Calu3 (cell line): ENCODE results near the gene CBFA2T3. TPM values are rescaled to one million over a fixed set of nuclear protein-coding genes. Genes with fewer than 3 reads are reported as not detected.

ENCODE experiments used
- BruUV-seq: library from RNA; stranded (reverse); fragments of 400-500 nt; replicated peaks from 2 replicates; lab custom pipeline; 2021; lab: Mats Ljungman, UMichigan
- CTCF ChIA-PET: fragments of 300-600 bp; sonication (Branson Sonifier 250); formaldehyde crosslinking; loops from one replicate; lab custom pipeline; 2022; ENCODE audit warnings: antibody characterized with exemption; lab: Charles Lee
- DNase-seq: peaks from one replicate; pipeline ENCODE4 v3.0.0; 2022
- H3K27ac Mint-ChIP-seq: one replicate; pipeline ENCODE4 v1.8.0; 2022; ENCODE audit warnings: mixed read lengths; ENCODE audit not compliant: unreplicated experiment
- H3K27me3 Mint-ChIP-seq: one replicate; pipeline ENCODE4 v1.8.0; 2022; ENCODE audit warnings: mixed read lengths; ENCODE audit not compliant: unreplicated experiment
- H3K36me3 Mint-ChIP-seq: one replicate; pipeline ENCODE4 v1.8.0; 2022; ENCODE audit warnings: mild to moderate bottlenecking, moderate library complexity, mixed read lengths; ENCODE audit not compliant: insufficient read depth, unreplicated experiment
- H3K4me1 Mint-ChIP-seq: one replicate; pipeline ENCODE4 v1.8.0; 2022; ENCODE audit warnings: mild to moderate bottlenecking, low read depth, mixed read lengths; ENCODE audit not compliant: unreplicated experiment
- H3K4me3 Mint-ChIP-seq: one replicate; pipeline ENCODE4 v1.8.0; 2022; ENCODE audit warnings: mild to moderate bottlenecking, low read depth, moderate library complexity, mixed read lengths; ENCODE audit not compliant: unreplicated experiment
- H3K9me3 Mint-ChIP-seq: one replicate; pipeline ENCODE4 v1.8.0; 2022; ENCODE audit warnings: low read depth, mixed read lengths; ENCODE audit not compliant: unreplicated experiment
- intact Hi-C: fragments of 100-400 bp; cut with micrococcal nuclease; formaldehyde crosslinking; loops from one replicate; pipeline ENCODE4 v1.10.0; 2022; ENCODE audit not compliant: unreplicated experiment
- total RNA-seq: library from RNA; stranded (reverse); gene quantifications from 2 replicates; pipeline ENCODE4 v1.2.3, GENCODE V29; 2022
- TF ChIP-seq, protein P1 (sequence below): fragments of 200-600 bp; IDR thresholded peaks from one replicate; pipeline ENCODE4 v1.8.0; 2022; ENCODE audit warnings: antibody characterized with exemption; ENCODE audit not compliant: unreplicated experiment

Gene CBFA2T3
- total RNA-seq, 1 experiment from 2014 or later, result not detected

DNA sequence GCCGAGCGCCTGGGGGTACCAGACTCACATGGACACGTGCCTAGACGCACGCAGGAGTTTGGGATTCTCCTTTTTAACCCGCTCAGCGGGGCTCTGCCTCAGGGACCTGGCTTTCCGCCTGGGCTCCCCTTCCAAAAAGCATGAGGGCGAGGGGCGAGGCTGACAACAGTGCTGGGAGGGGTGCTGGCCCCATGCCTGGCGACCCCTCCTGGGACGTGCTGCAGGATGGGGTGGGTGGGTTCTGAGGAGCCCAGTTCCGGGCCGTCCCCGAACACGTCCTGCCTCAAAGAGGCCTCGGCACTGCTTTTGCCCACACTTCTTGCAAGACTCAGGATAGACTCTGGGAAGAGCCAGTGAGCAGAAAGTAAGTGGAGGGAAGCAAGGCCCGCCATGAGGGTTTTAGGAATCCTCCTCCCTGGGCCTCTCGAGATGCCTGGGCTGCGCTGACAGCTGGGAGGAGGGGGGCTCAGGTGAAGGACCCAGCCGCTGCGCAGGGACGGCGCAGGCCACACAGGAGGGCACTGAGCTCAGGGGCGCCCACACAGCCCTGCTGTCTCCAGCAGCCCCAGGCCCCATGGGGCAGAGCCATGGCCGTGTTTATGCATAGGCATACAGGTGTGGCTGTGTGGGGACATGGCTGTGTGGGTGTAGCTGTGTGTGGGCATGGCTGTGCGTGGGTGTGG lies 95.2 kb downstream of the CBFA2T3 start:
- intact Hi-C loops, result no loop called here
- no TSS peak for BruUV-seq
- no peaks in the 10 kb centered on the region for H3K36me3 Mint-ChIP-seq
- H3K27me3 Mint-ChIP-seq, result peaks cover 61% of the 10 kb centered on the region
- DNase-seq, result no peak
- H3K27ac Mint-ChIP-seq, result no peak overlapping the region
- peaks cover 11% of the 10 kb centered on the region for H3K4me1 Mint-ChIP-seq
- H3K4me3 Mint-ChIP-seq, result no peak overlapping the region
- CTCF ChIA-PET, result interaction anchor here (0.6 kb wide), 1 partner anchor 114 kb away, joined by 3 read pairs; no protein-coding TSS in a partner anchor
- TF ChIP-seq, protein P1, sequence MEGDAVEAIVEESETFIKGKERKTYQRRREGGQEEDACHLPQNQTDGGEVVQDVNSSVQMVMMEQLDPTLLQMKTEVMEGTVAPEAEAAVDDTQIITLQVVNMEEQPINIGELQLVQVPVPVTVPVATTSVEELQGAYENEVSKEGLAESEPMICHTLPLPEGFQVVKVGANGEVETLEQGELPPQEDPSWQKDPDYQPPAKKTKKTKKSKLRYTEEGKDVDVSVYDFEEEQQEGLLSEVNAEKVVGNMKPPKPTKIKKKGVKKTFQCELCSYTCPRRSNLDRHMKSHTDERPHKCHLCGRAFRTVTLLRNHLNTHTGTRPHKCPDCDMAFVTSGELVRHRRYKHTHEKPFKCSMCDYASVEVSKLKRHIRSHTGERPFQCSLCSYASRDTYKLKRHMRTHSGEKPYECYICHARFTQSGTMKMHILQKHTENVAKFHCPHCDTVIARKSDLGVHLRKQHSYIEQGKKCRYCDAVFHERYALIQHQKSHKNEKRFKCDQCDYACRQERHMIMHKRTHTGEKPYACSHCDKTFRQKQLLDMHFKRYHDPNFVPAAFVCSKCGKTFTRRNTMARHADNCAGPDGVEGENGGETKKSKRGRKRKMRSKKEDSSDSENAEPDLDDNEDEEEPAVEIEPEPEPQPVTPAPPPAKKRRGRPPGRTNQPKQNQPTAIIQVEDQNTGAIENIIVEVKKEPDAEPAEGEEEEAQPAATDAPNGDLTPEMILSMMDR, result no peak
- H3K9me3 Mint-ChIP-seq, result no peaks in the 10 kb centered on the region

DNA sequence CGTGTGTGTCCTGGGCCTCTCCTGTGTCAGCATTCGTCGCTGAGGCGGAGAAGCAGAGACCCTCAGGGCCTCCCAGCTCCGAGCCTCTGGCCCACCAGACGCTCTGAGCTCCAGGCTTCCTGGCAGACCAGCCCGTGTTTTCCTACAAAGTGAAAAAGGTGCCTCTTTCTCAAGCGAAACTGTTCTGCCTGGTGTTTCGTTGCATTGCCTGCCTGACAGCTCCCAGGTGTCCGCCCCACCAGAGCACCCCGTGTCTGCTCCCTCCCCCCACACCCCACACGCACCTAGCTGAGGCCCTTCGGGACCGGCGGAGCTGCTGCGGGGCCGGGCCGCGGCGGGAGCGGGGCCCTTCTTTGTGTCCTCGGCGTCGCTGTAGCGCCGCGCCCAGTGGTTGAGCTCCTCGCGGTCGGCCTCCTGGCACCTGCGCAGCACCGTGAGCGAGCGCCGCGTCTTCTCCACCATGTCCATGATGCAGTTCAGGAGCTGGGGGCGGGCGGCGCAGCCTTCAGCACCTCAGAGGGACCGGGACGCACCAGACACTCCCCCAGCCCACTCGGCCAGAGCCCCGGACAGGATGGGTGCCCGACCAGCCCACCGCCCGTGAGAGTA lies 95.9 kb downstream of the CBFA2T3 start:
- CTCF ChIA-PET, result interaction anchor here (0.6 to 1.0 kb wide), 2 partner anchors 23 to 114 kb away, joined by 3 to 4 read pairs; no protein-coding TSS in a partner anchor
- peak; percentile 35 for DNase-seq
- no peaks in the 10 kb centered on the region for H3K9me3 Mint-ChIP-seq

DNA sequence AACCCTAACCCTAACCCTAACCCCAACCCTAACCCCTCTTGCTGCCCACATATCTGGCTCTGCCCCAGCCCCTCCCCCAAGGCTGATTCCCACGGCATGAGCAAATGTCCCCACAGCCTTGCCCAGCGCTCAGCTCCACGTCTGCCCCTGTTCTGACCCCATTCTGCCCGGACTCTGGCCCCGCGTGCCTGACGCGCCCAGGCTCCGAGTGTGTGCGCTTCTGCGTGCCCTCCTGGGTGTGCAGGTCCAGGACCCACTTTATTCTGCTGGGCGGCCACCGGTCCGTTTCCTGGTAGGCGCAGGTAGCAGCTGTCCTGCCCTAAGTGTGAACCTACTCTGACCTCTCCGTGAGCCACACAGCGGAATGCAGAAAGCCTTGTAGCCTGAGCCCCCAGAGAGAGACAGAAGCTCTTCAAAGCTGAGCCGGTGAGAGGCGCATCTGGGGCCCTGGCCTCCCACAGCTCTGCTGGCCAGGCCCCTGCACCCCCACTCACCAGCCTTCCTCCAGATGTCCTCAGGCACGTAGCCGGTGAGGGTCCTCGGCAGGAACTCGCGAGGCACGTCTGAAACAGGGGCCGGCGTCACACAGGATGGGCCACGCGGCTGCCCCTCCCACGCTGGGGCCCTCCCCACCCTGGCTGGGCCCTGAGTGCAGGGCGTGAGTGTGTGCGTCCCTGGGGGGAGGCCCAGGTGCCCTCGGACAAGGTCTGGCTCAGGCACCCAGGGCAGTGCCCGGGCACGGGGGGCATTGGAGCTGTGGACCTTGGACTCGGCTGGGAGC lies 96.6 kb downstream of the CBFA2T3 start:
- intact Hi-C loops, result no loop called here
- TF ChIP-seq, protein P1, result no peak
- Mint-ChIP-seq H3K27me3 (peaks cover 75% of the 10 kb centered on the region), H3K4me3 (peak overlapping the region; percentile 37), H3K9me3 (no peaks in the 10 kb centered on the region), H3K36me3 (no peaks in the 10 kb centered on the region), H3K4me1 (peaks cover 11% of the 10 kb centered on the region), H3K27ac (peak overlapping the region; percentile 34)
- CTCF ChIA-PET, result interaction anchor here (1.0 kb wide), 1 partner anchor 23 kb away, joined by 4 read pairs; no protein-coding TSS in a partner anchor
- BruUV-seq, result no TSS peak
- DNase-seq, result no peak

More for the DNA sequence above, 95.9 kb downstream of the CBFA2T3 start:
- BruUV-seq, result no TSS peak
- intact Hi-C loops, result no loop called here
- H3K4me1 Mint-ChIP-seq, result peaks cover 11% of the 10 kb centered on the region
- no peak overlapping the region for H3K27ac Mint-ChIP-seq
- TF ChIP-seq, protein P1, result no peak
- peak overlapping the region; percentile 37 for H3K4me3 Mint-ChIP-seq
- H3K27me3 Mint-ChIP-seq, result peaks cover 68% of the 10 kb centered on the region
- no peaks in the 10 kb centered on the region for H3K36me3 Mint-ChIP-seq

DNA sequence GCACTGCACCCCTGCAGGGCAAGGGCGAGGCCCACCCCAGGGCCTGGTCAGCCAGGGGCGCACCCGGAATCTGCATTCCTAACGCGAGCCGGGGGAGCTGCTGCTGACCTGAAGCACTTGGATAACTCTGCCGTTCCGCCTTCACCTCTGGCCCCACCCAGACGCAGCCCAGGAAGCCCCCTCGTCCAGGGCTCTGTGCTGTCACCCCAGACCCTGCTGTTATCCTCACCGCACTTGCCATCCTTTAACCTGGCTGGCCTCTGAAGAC lies 97.3 kb downstream of the CBFA2T3 start:
- no peak for DNase-seq
- Mint-ChIP-seq H3K27ac (no peak overlapping the region), H3K4me1 (peaks cover 11% of the 10 kb centered on the region), H3K4me3 (no peak overlapping the region), H3K9me3 (no peaks in the 10 kb centered on the region), H3K27me3 (peaks cover 82% of the 10 kb centered on the region), H3K36me3 (no peaks in the 10 kb centered on the region)
- CTCF ChIA-PET, result no interaction called here
- TF ChIP-seq, protein P1, result no peak
- intact Hi-C loops, result no loop called here
- BruUV-seq, result no TSS peak
